Tibial artery (tissue), 4 donors: ENCODE results near the gene EXD3.
"Not testable (repeated sequence)": the region's sequence is repeated elsewhere in the genome, so short reads cannot be mapped to it uniquely, and the experiment has no call there.

Experiments
- DNase-seq, 2 donors: peaks; one replicate each; pipeline ENCODE4 v3.0.0-alpha.2; 2019
- H3K27ac ChIP-seq, 2 donors: fragments of 200-600 bp; sonication (generic) in 1 of 2; 1 replicate in 1 of 2; 2 replicates in 1 of 2; pipeline ENCODE4 v1.5.1; 2018 to 2019; ENCODE audit warnings: mild to moderate bottlenecking in 1 of 2
- H3K27me3 ChIP-seq, 2 donors: fragments of 200-600 bp; sonication (generic) in 1 of 2; one replicate each; pipeline versions ENCODE4 v1.5.1 to v1.6.0; 2016 to 2019
- H3K36me3 ChIP-seq, 3 donors: fragments of 200-600 bp; sonication (generic) in 2 of 3; one replicate each; pipeline ENCODE4 v1.5.1; 2016 to 2019; ENCODE audit warnings: mild to moderate bottlenecking in 2 of 3
- H3K4me1 ChIP-seq, 4 donors: fragments of 200-600 bp; sonication (generic) in 2 of 4; 1 replicate in 3 of 4; 2 replicates in 1 of 4; pipeline ENCODE4 v1.5.1; 2016 to 2019
- H3K4me3 ChIP-seq, 2 donors: fragments of 200-600 bp; sonication (generic) in 1 of 2; 1 replicate in 1 of 2; 2 replicates in 1 of 2; pipeline ENCODE4 v1.5.1; 2018 to 2019; ENCODE audit warnings: mild to moderate bottlenecking in 2 of 2
- H3K9me3 ChIP-seq, 3 donors: fragments of 200-600 bp; sonication (generic) in 1 of 3; one replicate each; pipeline ENCODE4 v1.5.1; 2016 to 2019
- CTCF ChIP-seq, 2 experiments: fragments of 200-600 bp in 1 of 2; fragments of 450-650 bp in 1 of 2; IDR thresholded peaks; one replicate each; pipeline ENCODE4 v1.5.1; 2017 to 2019; ENCODE audit warnings: antibody characterized with exemption in 2 of 2, mild to moderate bottlenecking in 1 of 2, moderate library complexity in 1 of 2
- intact Hi-C: fragments of 100-400 bp; cut with DNase I; formaldehyde crosslinking; loops from one replicate; pipeline ENCODE4 v1.15.0; 2023; ENCODE audit warnings: low total_unique reads

Gene EXD3

GRCh38 chr9:137339045-137339907 is 83.7 kb downstream of the EXD3 start:
- no peaks in the 10 kb centered on the region for H3K27me3 ChIP-seq
- H3K4me1 ChIP-seq, result no peaks in the 10 kb centered on the region
- TF ChIP-seq CTCF (IDR thresholded peaks at IDR 0.05), result no peak
- H3K27ac ChIP-seq, result no peak overlapping the region
- peaks cover 0 to 14% (median 4%) of the 10 kb centered on the region in 3 donors for H3K9me3 ChIP-seq
- no peak for DNase-seq
- H3K36me3 ChIP-seq, result peaks cover 5 to 11% (median 7%) of the 10 kb centered on the region in 3 donors
- intact Hi-C loops, result no loop called here
- no peak overlapping the region for H3K4me3 ChIP-seq

- Histone ChIP-seq H3K9me3 (peaks cover 0 to 14% (median 0%) of the 10 kb centered on the region in 3 donors), H3K4me1 (no peaks in the 10 kb centered on the region), H3K27ac (no peak overlapping the region), H3K4me3 (no peak overlapping the region), H3K27me3 (no peaks in the 10 kb centered on the region), H3K36me3 (peaks cover 5 to 12% (median 11%) of the 10 kb centered on the region in 3 donors)
- intact Hi-C loops, result no loop called here
- DNase-seq, result no peak
- no peak for TF ChIP-seq CTCF (IDR thresholded peaks at IDR 0.05)
Measured at GRCh38 chr9:137336735-137337134, 86.2 kb downstream of the EXD3 start.

GRCh38 chr9:137333016-137333671 is 89.8 kb downstream of the EXD3 start:
- Histone ChIP-seq H3K36me3 (peaks cover 5 to 12% (median 11%) of the 10 kb centered on the region in 3 donors), H3K27ac (no peak overlapping the region), H3K9me3 (peaks cover 0 to 14% (median 0%) of the 10 kb centered on the region in 3 donors), H3K27me3 (no peaks in the 10 kb centered on the region), H3K4me1 (no peaks in the 10 kb centered on the region), H3K4me3 (no peak overlapping the region)
- DNase-seq, result peak in 1 of 2 donors; percentile 47
- no peak for TF ChIP-seq CTCF (IDR thresholded peaks at IDR 0.05)
- intact Hi-C loops, result no loop called here

- intact Hi-C loops, result no loop called here
- no peak for DNase-seq
Measured at GRCh38 chr9:137331929-137332328, 91.0 kb downstream of the EXD3 start.

GRCh38 chr9:137330689-137331088 is 92.3 kb downstream of the EXD3 start:
- Histone ChIP-seq H3K4me3 (no peak overlapping the region), H3K27me3 (no peaks in the 10 kb centered on the region), H3K36me3 (peaks cover 0 to 12% (median under 1%) of the 10 kb centered on the region in 3 donors), H3K27ac (no peak overlapping the region), H3K9me3 (no peaks in the 10 kb centered on the region), H3K4me1 (no peaks in the 10 kb centered on the region)
- intact Hi-C loops, result no loop called here
- TF ChIP-seq CTCF (IDR thresholded peaks at IDR 0.05), result no peak
- no peak for DNase-seq

More at GRCh38 chr9:137331929-137332328, 91.0 kb downstream of the EXD3 start:
- Histone ChIP-seq H3K9me3 (peaks cover 0 to 3% (median 0%) of the 10 kb centered on the region in 3 donors), H3K36me3 (peaks cover 5 to 12% (median 8%) of the 10 kb centered on the region in 3 donors), H3K4me3 (no peak overlapping the region), H3K27me3 (no peaks in the 10 kb centered on the region), H3K27ac (no peak overlapping the region), H3K4me1 (no peaks in the 10 kb centered on the region)
- no peak for TF ChIP-seq CTCF (IDR thresholded peaks at IDR 0.05)

GRCh38 chr9:137329590-137329989 is 93.4 kb downstream of the EXD3 start:
- H3K36me3 ChIP-seq, DNase-seq, H3K9me3 ChIP-seq, H3K4me1 ChIP-seq, H3K27ac ChIP-seq, H3K4me3 ChIP-seq, H3K27me3 ChIP-seq, intact Hi-C loops: not testable (repeated sequence)

GRCh38 chr9:137327641-137328550 is 95.1 kb downstream of the EXD3 start:
- H3K27ac ChIP-seq, intact Hi-C loops, H3K9me3 ChIP-seq, H3K27me3 ChIP-seq, DNase-seq, H3K36me3 ChIP-seq, H3K4me3 ChIP-seq, H3K4me1 ChIP-seq: not testable (repeated sequence)
